ENCODE measurements around the gene XPR1.
"Not testable (repeated sequence)": the region's sequence is repeated elsewhere in the genome, so short reads cannot be mapped to it uniquely, and the experiment has no call there.

Gene XPR1

GRCh38 chr1:180789460-180789859 lies 157.6 kb downstream of the XPR1 start:
- DNase-seq, result no peak

- not testable (repeated sequence) for DNase-seq
These were observed 159.3 kb downstream of the XPR1 start for GRCh38 chr1:180791152-180791551.

GRCh38 chr1:180791806-180792205 lies 160.0 kb downstream of the XPR1 start:
- DNase-seq, result no peak

- DNase-seq, result no peak
These were observed 161.6 kb downstream of the XPR1 start for GRCh38 chr1:180793451-180793850.

- no peak for DNase-seq
These were observed 165.2 kb downstream of the XPR1 start for GRCh38 chr1:180796897-180797640.

GRCh38 chr1:180800945-180801344 lies 169.1 kb downstream of the XPR1 start:
- DNase-seq, result no peak

GRCh38 chr1:180802813-180803212 lies 171.0 kb downstream of the XPR1 start:
- DNase-seq, result no peak

GRCh38 chr1:180805316-180805715 lies 173.5 kb downstream of the XPR1 start:
- DNase-seq, result no peak

GRCh38 chr1:180811298-180811697 lies 179.5 kb downstream of the XPR1 start:
- DNase-seq, result no peak

- no peak for DNase-seq
These were observed 180.1 kb downstream of the XPR1 start for GRCh38 chr1:180811886-180812285.

GRCh38 chr1:180814258-180814657 lies 182.4 kb downstream of the XPR1 start:
- no peak for DNase-seq

GRCh38 chr1:180815188-180815587 lies 183.4 kb downstream of the XPR1 start:
- no peak for DNase-seq

- DNase-seq, result no peak
These were observed 184.3 kb downstream of the XPR1 start for GRCh38 chr1:180816132-180816531.

- DNase-seq, result no peak
These were observed 190.1 kb downstream of the XPR1 start for GRCh38 chr1:180821970-180822369.

GRCh38 chr1:180831507-180831906 lies 199.7 kb downstream of the XPR1 start:
- DNase-seq, result not testable (repeated sequence)

- not testable (repeated sequence) for DNase-seq
These were observed 201.4 kb downstream of the XPR1 start for GRCh38 chr1:180833180-180833579.

- DNase-seq, result no peak
These were observed 204.6 kb downstream of the XPR1 start for GRCh38 chr1:180836449-180836848.

- no peak for DNase-seq
These were observed 205.2 kb downstream of the XPR1 start for GRCh38 chr1:180837020-180837419.

- DNase-seq, result no peak
These were observed 206.7 kb downstream of the XPR1 start for GRCh38 chr1:180838535-180838934.

GRCh38 chr1:180839547-180839946 lies 207.7 kb downstream of the XPR1 start:
- DNase-seq, result no peak

GRCh38 chr1:180841415-180841814 lies 209.6 kb downstream of the XPR1 start:
- DNase-seq, result no peak

GRCh38 chr1:180842052-180842451 lies 210.2 kb downstream of the XPR1 start:
- no peak for DNase-seq

- no peak for DNase-seq
These were observed 210.9 kb downstream of the XPR1 start for GRCh38 chr1:180842491-180843275.

- DNase-seq, result no peak
These were observed 213.5 kb downstream of the XPR1 start for GRCh38 chr1:180845352-180845751.
